Spleen (tissue), 11 donors: ENCODE measurements around the gene VLDLR. TPM values are rescaled to one million over a fixed set of nuclear protein-coding genes. Genes with fewer than 3 reads are reported as not detected.

Experiments
- DNase-seq: peaks from one replicate; pipeline ENCODE4 v3.0.0-alpha.2; 2020
- H3K27ac ChIP-seq, 8 donors: fragments of 200-600 bp; sonication (generic) in 7 of 8; 1 replicate in 4 of 8; 2 replicates in 4 of 8; pipeline versions ENCODE4 v1.5.0 to v1.8.0; 2016 to 2021; ENCODE audit warnings: inconsistent platforms in 4 of 8, mild to moderate bottlenecking in 4 of 8, moderate library complexity in 1 of 8
- H3K27me3 ChIP-seq, 7 donors: fragments of 200-600 bp; sonication (generic) in 6 of 7; replicated peaks in 1 of 7; 1 replicate in 4 of 7; 2 replicates in 3 of 7; pipeline versions ENCODE4 v1.5.0 to v1.8.0; 2016 to 2021; ENCODE audit warnings: inconsistent platforms in 3 of 7, mild to moderate bottlenecking in 1 of 7
- H3K36me3 ChIP-seq, 6 donors: fragments of 200-600 bp; sonication (generic) in 5 of 6; 1 replicate in 4 of 6; 2 replicates in 2 of 6; pipeline versions ENCODE4 v1.5.0 to v1.8.0; 2016 to 2021; ENCODE audit warnings: inconsistent platforms in 2 of 6
- H3K4me1 ChIP-seq, 6 donors: fragments of 200-600 bp; sonication (generic) in 5 of 6; 1 replicate in 3 of 6; 2 replicates in 3 of 6; pipeline versions ENCODE4 v1.5.0 to v1.8.0; 2016 to 2021; ENCODE audit warnings: inconsistent platforms in 3 of 6
- H3K4me3 ChIP-seq, 8 donors: fragments of 200-600 bp; sonication (generic) in 7 of 8; 1 replicate in 4 of 8; 2 replicates in 4 of 8; pipeline versions ENCODE4 v1.5.0 to v1.8.0; 2016 to 2021; ENCODE audit warnings: inconsistent platforms in 4 of 8, mild to moderate bottlenecking in 4 of 8, moderate library complexity in 2 of 8
- H3K9me3 ChIP-seq, 8 donors: fragments of 200-600 bp; sonication (generic) in 7 of 8; 1 replicate in 4 of 8; 2 replicates in 4 of 8; pipeline versions ENCODE4 v1.5.0 to v1.8.0; 2016 to 2021; ENCODE audit warnings: inconsistent platforms in 4 of 8
- POLR2A ChIP-seq, 3 donors: fragments of 450-650 bp; IDR thresholded peaks; one replicate each; pipeline ENCODE4 v1.5.1; 2017; ENCODE audit warnings: antibody characterized with exemption in 3 of 3, mild to moderate bottlenecking in 1 of 3
- POLR2AphosphoS5 ChIP-seq, 3 donors: sonication (generic); formaldehyde crosslinking; IDR thresholded peaks; one replicate each; pipeline ENCODE4 v1.5.1; 2017; ENCODE audit warnings: antibody characterized with exemption in 3 of 3
- WGBS, 5 donors: extraction: QIAGEN DNeasy Blood & Tissue Kit in 3 of 5; methylation state at CpG; one replicate each; pipeline versions ENCODE4 v1.1.5 to v1.1.7; 2013 to 2018; 5-methylcytosine and 5-hydroxymethylcytosine counted together
- intact Hi-C: fragments of 100-400 bp; cut with DNase I; formaldehyde crosslinking; loops from one replicate; pipeline ENCODE4 v1.15.0; 2023; ENCODE audit warnings: low total_unique reads
- polyA plus RNA-seq, 3 donors: library from polyadenylated mRNA; stranded (reverse); fragments of 200-250 nt; gene quantifications; one replicate each; pipeline ENCODE4 v1.2.1, GENCODE V29; 2013
- total RNA-seq, 7 donors: library from RNA; depleted of rRNA in 3 of 7; stranded (reverse); fragments of >200 nt in 3 of 7; fragmentation: NEBNext Ultra II Directional in 4 of 7; extraction: Animal tissue kit (Norgen Biotek cat#: 25700) in 4 of 7; gene quantifications; one replicate each; pipeline versions ENCODE4 v1.1.0 to v1.2.1, GENCODE V29; 2016 to 2021
- TF ChIP-seq, protein P1 (sequence below), 11 experiments: fragments of 200-600 bp in 7 of 11; fragments of 450-650 bp in 4 of 11; sonication (generic) in 4 of 11; IDR thresholded peaks in 8 of 11; conservative IDR thresholded peaks in 3 of 11; 1 replicate in 7 of 11; 2 replicates in 4 of 11; pipeline versions ENCODE4 v1.4.0 to v1.8.0; 2016 to 2021; ENCODE audit warnings: antibody characterized with exemption in 11 of 11, inconsistent platforms in 4 of 11, mild to moderate bottlenecking in 1 of 11
- donor health status: healthy with polysubstance abuse.
- donor health status: DM: no; HTN: no; CAD: no; lungs with moderate emphysema.
- donor health status: DM: no; HTN: no; CAD: no.
- donor health status: Bipolar disorder and iron deficiency.
- donor health status: healthy.
- donor health status: DM: no; HTN: no; CAD: no.
- donor health status: DM: yes; HTN: yes; CAD: no.

The VLDLR gene
- total and polyA plus RNA-seq, 10 donors, result 1.3 to 32.6 (median 8.7) TPM

GRCh38 chr9:2688636-2689035, 67.0 kb downstream of the VLDLR start:
- WGBS, 5 donors, result 88 to 97% (median 91%) methylated on average over 3 of the region's 3 CpGs
- Histone ChIP-seq H3K4me1 (no peaks in the 10 kb centered on the region), H3K4me3 (no peak overlapping the region), H3K27ac (no peak overlapping the region), H3K36me3 (no peaks in the 10 kb centered on the region), H3K9me3 (no peaks in the 10 kb centered on the region), H3K27me3 (no peaks in the 10 kb centered on the region)
- TF ChIP-seq, protein P1, sequence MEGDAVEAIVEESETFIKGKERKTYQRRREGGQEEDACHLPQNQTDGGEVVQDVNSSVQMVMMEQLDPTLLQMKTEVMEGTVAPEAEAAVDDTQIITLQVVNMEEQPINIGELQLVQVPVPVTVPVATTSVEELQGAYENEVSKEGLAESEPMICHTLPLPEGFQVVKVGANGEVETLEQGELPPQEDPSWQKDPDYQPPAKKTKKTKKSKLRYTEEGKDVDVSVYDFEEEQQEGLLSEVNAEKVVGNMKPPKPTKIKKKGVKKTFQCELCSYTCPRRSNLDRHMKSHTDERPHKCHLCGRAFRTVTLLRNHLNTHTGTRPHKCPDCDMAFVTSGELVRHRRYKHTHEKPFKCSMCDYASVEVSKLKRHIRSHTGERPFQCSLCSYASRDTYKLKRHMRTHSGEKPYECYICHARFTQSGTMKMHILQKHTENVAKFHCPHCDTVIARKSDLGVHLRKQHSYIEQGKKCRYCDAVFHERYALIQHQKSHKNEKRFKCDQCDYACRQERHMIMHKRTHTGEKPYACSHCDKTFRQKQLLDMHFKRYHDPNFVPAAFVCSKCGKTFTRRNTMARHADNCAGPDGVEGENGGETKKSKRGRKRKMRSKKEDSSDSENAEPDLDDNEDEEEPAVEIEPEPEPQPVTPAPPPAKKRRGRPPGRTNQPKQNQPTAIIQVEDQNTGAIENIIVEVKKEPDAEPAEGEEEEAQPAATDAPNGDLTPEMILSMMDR (IDR thresholded peaks at IDR 0.05 in 8 of 11, conservative IDR thresholded peaks at IDR 0.05 in 3 of 11), result no peak
- TF ChIP-seq POLR2AphosphoS5 (IDR thresholded peaks at IDR 0.05), result no peak
- no peak for TF ChIP-seq POLR2A (IDR thresholded peaks at IDR 0.05)
- intact Hi-C loops, result no loop called here
- no peak for DNase-seq

DNA sequence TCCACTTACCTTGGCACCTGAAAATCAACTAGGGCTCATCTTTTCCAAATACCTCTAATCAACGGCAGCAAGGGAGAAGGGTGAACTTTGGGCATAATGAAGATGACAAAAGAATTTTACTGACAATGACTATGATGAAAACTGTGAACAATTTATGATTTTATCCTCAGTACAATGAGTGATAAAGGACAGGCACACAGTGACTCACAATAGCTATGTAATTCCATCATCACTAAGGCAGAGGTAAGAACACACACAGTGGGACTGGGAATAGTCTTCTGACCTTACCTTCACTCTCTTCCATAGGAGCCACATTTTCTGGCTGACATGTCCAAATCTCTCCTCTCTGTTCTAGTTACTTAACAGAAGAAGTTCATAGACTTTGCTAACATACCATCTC, 69.6 kb downstream of the VLDLR start:
- Histone ChIP-seq H3K4me3 (no peak overlapping the region), H3K27me3 (no peaks in the 10 kb centered on the region), H3K9me3 (no peaks in the 10 kb centered on the region), H3K27ac (no peak overlapping the region), H3K36me3 (no peaks in the 10 kb centered on the region), H3K4me1 (no peaks in the 10 kb centered on the region)
- intact Hi-C loops, result no loop called here
- DNase-seq, result no peak
- WGBS, 5 donors, result 87 to 100% (median 94%) methylated on average over 1 of the region's 1 CpG
- TF ChIP-seq, protein P1 (IDR thresholded peaks at IDR 0.05 in 8 of 11, conservative IDR thresholded peaks at IDR 0.05 in 3 of 11), result no peak
- TF ChIP-seq POLR2A (IDR thresholded peaks at IDR 0.05), result no peak
- no peak for TF ChIP-seq POLR2AphosphoS5 (IDR thresholded peaks at IDR 0.05)

DNA sequence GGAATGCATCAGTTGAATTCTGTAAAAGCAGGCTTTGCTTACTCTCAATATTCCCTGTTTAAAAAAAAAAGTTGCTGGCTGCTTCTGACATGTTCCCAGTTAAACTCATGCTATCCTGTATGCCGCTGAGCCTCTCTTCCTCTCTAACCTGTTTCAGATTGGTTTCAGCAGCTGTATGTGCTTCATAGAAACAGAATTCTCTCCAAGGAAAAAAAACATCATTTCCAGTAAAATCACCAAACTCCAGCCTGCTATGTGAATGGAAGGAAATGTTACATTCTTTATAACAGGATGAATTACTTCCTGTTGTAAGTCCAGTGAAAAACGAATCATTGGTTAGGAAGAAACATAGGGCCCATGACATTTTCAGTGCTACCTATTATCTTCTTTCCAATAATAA, 70.0 kb downstream of the VLDLR start:
- DNase-seq, result no peak
- no peak overlapping the region for H3K4me3 ChIP-seq
- H3K27me3 ChIP-seq, result no peaks in the 10 kb centered on the region
- no peaks in the 10 kb centered on the region for H3K4me1 ChIP-seq
- WGBS, 5 donors, result 39 to 55% (median 42%) methylated on average over 2 of the region's 2 CpGs
- H3K9me3 ChIP-seq, result no peaks in the 10 kb centered on the region
- intact Hi-C loops, result no loop called here
- H3K27ac ChIP-seq, result no peak overlapping the region
- TF ChIP-seq, protein P1 (IDR thresholded peaks at IDR 0.05 in 8 of 11, conservative IDR thresholded peaks at IDR 0.05 in 3 of 11), result no peak
- TF ChIP-seq POLR2AphosphoS5 (IDR thresholded peaks at IDR 0.05), result no peak
- no peak for TF ChIP-seq POLR2A (IDR thresholded peaks at IDR 0.05)
- no peaks in the 10 kb centered on the region for H3K36me3 ChIP-seq

DNA sequence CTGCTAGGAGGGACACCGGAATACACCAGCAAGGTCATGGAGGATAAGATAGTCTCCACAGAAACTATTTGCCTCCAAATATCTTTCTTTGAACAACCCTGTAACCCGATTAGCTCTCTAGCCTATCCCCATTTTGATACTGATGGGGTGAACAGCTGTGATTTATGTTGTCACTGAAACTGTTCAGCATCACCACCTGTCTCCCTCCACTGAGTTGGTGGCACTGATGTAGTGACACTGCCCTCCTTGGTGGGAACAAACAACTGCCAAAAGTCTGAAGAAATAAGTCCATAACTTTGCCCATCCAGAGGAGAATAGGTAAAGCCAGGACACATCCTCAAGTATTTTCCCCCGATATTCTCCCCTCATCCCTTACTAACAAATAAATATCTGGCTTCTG, 71.5 kb downstream of the VLDLR start:
- Histone ChIP-seq H3K27me3 (no peaks in the 10 kb centered on the region), H3K36me3 (no peaks in the 10 kb centered on the region), H3K4me1 (no peaks in the 10 kb centered on the region), H3K4me3 (no peak overlapping the region), H3K27ac (no peak overlapping the region), H3K9me3 (no peaks in the 10 kb centered on the region)
- TF ChIP-seq POLR2A (IDR thresholded peaks at IDR 0.05) (no peak), POLR2AphosphoS5 (IDR thresholded peaks at IDR 0.05) (no peak)
- TF ChIP-seq, protein P1 (IDR thresholded peaks at IDR 0.05 in 8 of 11, conservative IDR thresholded peaks at IDR 0.05 in 3 of 11), result no peak
- WGBS, 5 donors, result 84 to 94% (median 93%) methylated on average over 3 of the region's 3 CpGs
- DNase-seq, result no peak
- intact Hi-C loops, result no loop called here
